BLaER1 (cell line): ENCODE data around the gene SPACA6.
"Not testable (repeated sequence)": the region's sequence is repeated elsewhere in the genome, so short reads cannot be mapped to it uniquely, and the experiment has no call there.

ENCODE experiments used
- H3K27ac ChIP-seq: shearing (Covaris generic); formaldehyde crosslinking; 2 replicates; pipeline ENCODE4 v1.8.1; 2022
- H3K27me3 ChIP-seq: shearing (Covaris generic); formaldehyde crosslinking; 2 replicates; pipeline ENCODE4 v1.8.1; 2022
- H3K36me3 ChIP-seq: shearing (Covaris generic); formaldehyde crosslinking; 2 replicates; pipeline ENCODE4 v1.8.1; 2022
- H3K4me1 ChIP-seq: shearing (Covaris generic); formaldehyde crosslinking; 2 replicates; pipeline ENCODE4 v1.8.1; 2022
- H3K4me2 ChIP-seq: shearing (Covaris generic); formaldehyde crosslinking; 2 replicates; pipeline ENCODE4 v1.8.1; 2022
- H3K4me3 ChIP-seq: shearing (Covaris generic); formaldehyde crosslinking; 2 replicates; pipeline ENCODE4 v1.8.1; 2022
- H3K9ac ChIP-seq: shearing (Covaris generic); formaldehyde crosslinking; 2 replicates; pipeline ENCODE4 v1.8.1; 2022
- H3K9me3 ChIP-seq: shearing (Covaris generic); formaldehyde crosslinking; 2 replicates; pipeline ENCODE4 v1.8.1; 2022
- H4K20me1 ChIP-seq: shearing (Covaris generic); formaldehyde crosslinking; 2 replicates; pipeline ENCODE4 v1.8.1; 2022
- Cebpa-rat ChIP-seq: shearing (Covaris generic); IDR thresholded peaks from 2 replicates; pipeline ENCODE4 v1.8.1; 2022

The SPACA6 gene

DNA sequence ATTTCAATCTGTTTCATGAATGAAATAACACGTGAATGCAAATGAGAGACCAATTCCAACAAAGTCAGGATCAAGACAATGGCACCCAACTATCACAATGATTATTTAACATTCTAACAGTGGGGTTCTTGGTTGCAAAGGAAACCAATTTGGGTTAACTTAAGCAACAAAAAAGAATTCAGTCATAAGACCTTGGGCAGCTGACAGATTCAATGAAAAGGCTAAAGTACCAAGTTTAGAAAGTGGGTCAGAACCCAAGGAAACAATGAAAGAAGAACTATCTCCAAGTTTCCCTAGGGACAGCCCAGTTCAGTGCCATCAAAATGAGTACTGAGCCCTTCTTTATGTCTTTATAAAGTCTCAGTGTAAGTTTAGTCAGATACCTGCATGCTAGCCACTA, 29.0 kb upstream of the SPACA6 start:
- H3K4me2 ChIP-seq: no peak overlapping the region
- H4K20me1 ChIP-seq: no peaks in the 10 kb centered on the region
- no peaks in the 10 kb centered on the region for H3K4me1 ChIP-seq
- no peaks in the 10 kb centered on the region for H3K36me3 ChIP-seq
- H3K27ac ChIP-seq: no peak overlapping the region
- H3K9ac ChIP-seq: no peak overlapping the region
- 0 out of 2 replicates have a peak, but pooled peaks cover 7% of the 10 kb centered on the region for H3K9me3 ChIP-seq
- no peaks in the 10 kb centered on the region for H3K27me3 ChIP-seq
- no peak for TF ChIP-seq Cebpa-rat
- H3K4me3 ChIP-seq: no peak overlapping the region

DNA sequence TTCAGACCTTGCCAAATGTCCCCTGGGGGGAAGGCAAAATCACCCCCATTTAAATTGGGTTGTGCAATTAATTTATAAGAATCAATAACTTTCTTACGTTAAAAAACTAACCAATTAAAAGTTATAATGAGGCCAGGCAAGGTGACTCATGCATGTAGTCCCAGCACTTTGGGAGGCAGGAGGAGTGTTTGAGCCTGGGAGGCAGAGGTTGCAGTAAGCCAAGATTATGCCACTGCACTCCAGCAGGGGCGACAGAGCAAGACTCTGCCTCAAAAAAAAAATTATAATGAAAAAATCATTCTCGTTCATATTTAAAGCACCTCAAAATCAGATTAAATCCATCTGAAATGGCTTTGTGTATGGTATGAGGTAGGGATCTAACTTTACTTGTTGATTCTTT, 28.1 kb upstream of the SPACA6 start:
- Histone ChIP-seq H3K9ac (no peak overlapping the region), H3K4me2 (no peak overlapping the region), H4K20me1 (no peaks in the 10 kb centered on the region), H3K9me3 (0 out of 2 replicates have a peak, but pooled peaks cover 7% of the 10 kb centered on the region), H3K4me3 (no peak overlapping the region), H3K4me1 (no peaks in the 10 kb centered on the region), H3K27me3 (no peaks in the 10 kb centered on the region), H3K27ac (no peak overlapping the region), H3K36me3 (no peaks in the 10 kb centered on the region)
- TF ChIP-seq Cebpa-rat: no peak

DNA sequence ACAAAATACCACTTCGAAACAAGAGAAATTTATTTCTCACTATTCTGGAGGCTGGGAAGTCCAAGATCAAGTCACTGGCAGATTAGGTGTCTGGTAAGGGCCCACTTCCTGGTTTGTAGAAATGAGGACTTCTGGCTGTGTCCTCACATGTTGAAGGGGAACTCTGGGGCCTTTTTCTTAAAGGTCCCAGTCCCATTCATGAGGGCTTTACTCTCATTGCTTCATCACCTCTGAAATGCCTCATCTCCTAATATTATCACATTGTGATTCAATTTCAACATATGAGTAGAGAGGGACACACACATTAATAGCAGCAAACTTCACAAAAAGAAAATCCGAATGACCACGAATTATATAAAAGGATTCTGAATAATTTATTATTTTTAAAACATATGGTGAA, 24.9 kb upstream of the SPACA6 start:
- H3K9ac ChIP-seq: no peak overlapping the region

DNA sequence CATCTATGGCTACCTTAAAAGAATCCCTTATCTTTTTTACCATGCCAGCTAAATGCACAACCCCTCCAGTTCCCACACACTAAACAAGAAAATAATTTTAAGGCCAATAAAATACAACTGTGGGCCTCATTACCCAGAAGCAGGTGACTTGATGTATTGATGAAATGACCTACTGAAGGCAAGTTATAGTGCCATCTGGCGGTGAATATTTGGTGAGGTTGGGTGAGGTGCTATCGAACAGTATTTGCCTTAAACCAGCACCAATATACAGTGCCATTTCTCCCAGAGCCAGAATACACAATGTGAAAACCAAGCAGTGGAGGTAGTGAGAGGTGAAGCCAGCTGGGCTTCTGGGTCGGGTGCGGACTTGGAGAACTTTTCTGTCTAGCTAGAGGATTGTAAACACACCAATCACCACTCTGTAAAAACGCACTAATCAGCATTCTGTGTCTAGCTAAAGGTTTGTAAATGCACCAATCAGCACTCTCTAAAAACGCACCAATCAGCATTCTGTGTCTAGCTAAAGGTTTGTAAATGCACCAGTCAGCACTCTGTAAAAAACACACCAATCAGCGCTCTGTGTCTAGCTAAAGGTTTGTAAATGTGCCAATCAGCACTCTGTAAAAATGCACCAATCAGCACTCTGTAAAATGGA, 17.1 kb upstream of the SPACA6 start:
- H3K9ac ChIP-seq, H3K27me3 ChIP-seq, H3K4me1 ChIP-seq, H4K20me1 ChIP-seq, H3K27ac ChIP-seq, H3K4me3 ChIP-seq, H3K9me3 ChIP-seq, H3K4me2 ChIP-seq, H3K36me3 ChIP-seq: not testable (repeated sequence)

More for the DNA sequence above, 24.9 kb upstream of the SPACA6 start:
- no peak for TF ChIP-seq Cebpa-rat
- Histone ChIP-seq H3K27ac (no peak overlapping the region), H4K20me1 (no peaks in the 10 kb centered on the region), H3K27me3 (no peaks in the 10 kb centered on the region), H3K4me2 (no peak overlapping the region), H3K36me3 (no peaks in the 10 kb centered on the region), H3K4me3 (no peak overlapping the region), H3K4me1 (no peaks in the 10 kb centered on the region), H3K9me3 (0 out of 2 replicates have a peak, but pooled peaks cover 7% of the 10 kb centered on the region)

DNA sequence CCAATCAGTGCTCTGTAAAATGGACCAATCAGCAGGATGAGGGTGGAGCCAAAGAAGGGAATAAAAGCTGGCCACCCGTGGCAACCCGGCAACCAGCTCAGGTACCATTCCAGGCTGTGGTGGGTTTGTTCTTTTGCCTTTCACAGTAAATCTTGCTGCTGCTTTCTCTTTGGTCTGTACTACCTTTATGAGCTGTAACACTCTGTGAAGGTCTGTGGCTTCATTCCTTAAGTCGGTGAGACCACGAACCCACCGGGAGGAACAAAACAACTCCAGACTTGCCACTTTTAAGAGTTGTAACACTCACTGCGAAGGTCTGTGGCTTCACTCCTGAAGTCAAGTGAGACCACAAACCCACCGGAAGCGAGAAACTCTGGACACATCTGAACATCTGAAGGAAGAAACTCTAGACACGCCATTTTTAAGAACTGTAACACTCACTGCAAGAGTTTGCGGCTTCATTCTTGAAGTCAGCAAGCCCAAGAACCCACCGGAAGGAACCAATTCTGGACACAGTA, 16.5 kb upstream of the SPACA6 start:
- no peaks in the 10 kb centered on the region for H3K36me3 ChIP-seq
- H3K4me2 ChIP-seq: no peak overlapping the region
- peaks cover 8% of the 10 kb centered on the region for H3K9me3 ChIP-seq
- peaks cover 10% of the 10 kb centered on the region; the same call in 1 of the 2 replicates for H3K4me1 ChIP-seq
- TF ChIP-seq Cebpa-rat: no peak
- H4K20me1 ChIP-seq: no peaks in the 10 kb centered on the region
- no peak overlapping the region for H3K4me3 ChIP-seq
- no peak overlapping the region for H3K9ac ChIP-seq
- H3K27ac ChIP-seq: no peak overlapping the region
- H3K27me3 ChIP-seq: no peaks in the 10 kb centered on the region

DNA sequence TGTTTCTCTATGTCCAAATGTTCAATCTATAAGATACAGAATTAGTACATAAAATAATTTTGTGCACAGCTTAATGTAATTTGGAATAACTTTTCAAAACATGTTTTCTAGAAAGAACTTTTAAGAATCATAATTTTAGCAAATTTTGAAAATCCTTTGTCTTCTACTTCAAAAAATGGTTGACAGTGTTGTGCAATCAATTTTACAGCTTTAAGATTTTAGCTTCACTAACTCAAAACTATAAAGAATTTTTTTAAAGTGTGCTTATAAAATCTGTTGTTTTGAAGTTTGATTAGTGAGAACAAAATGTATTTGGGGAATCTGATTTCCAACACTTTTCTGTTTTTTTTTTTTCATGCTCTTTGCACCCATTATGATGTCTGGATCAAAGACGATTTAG, 12.7 kb upstream of the SPACA6 start:
- no peak overlapping the region for H3K27ac ChIP-seq
- H4K20me1 ChIP-seq: no peaks in the 10 kb centered on the region
- H3K9me3 ChIP-seq: peaks cover 8% of the 10 kb centered on the region
- H3K4me2 ChIP-seq: no peak overlapping the region
- H3K9ac ChIP-seq: no peak overlapping the region
- H3K27me3 ChIP-seq: no peaks in the 10 kb centered on the region
- H3K36me3 ChIP-seq: no peaks in the 10 kb centered on the region
- TF ChIP-seq Cebpa-rat: no peak
- peaks cover 10% of the 10 kb centered on the region; the same call in 1 of the 2 replicates for H3K4me1 ChIP-seq
- H3K4me3 ChIP-seq: no peak overlapping the region

DNA sequence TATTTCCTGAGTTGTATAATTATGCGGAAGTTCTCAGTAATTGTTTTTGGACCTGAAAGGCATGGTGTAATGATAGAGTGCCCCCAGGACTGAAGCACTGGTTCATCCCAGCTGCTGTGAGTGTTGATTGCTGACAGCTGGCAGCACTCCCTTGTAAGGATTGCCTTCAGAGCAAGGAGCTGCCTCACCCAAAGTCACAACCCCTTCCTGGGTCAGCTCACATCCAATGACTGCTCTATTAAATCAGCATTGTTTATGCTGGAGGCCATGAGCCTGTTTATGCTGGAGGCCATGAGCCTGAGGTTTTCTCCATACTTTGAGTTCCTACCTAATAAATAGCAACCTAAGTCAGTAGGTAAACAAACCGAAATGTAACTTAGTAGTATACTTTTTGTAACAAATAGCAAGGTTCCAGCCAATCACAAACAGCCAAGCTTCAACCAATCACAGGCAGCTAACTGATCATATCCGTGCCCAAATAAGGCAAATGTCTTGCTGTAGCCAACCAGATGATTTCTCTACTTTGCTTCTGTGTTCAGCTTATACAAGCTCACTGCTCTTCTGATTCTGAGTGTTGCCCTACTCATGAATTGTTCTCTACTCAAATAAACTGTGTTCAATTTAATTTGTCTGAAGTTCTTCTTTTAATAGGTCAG, 11.7 kb upstream of the SPACA6 start:
- peak overlapping the region; percentile 24 for H3K4me2 ChIP-seq
- no peak overlapping the region for H3K4me3 ChIP-seq
- peaks cover 10% of the 10 kb centered on the region; the same call in 1 of the 2 replicates for H3K4me1 ChIP-seq
- H3K27ac ChIP-seq: no peak overlapping the region
- no peaks in the 10 kb centered on the region for H3K27me3 ChIP-seq
- H4K20me1 ChIP-seq: no peaks in the 10 kb centered on the region
- no peaks in the 10 kb centered on the region for H3K36me3 ChIP-seq
- H3K9me3 ChIP-seq: peaks cover 1% of the 10 kb centered on the region
- no peak overlapping the region for H3K9ac ChIP-seq
- no peak for TF ChIP-seq Cebpa-rat

DNA sequence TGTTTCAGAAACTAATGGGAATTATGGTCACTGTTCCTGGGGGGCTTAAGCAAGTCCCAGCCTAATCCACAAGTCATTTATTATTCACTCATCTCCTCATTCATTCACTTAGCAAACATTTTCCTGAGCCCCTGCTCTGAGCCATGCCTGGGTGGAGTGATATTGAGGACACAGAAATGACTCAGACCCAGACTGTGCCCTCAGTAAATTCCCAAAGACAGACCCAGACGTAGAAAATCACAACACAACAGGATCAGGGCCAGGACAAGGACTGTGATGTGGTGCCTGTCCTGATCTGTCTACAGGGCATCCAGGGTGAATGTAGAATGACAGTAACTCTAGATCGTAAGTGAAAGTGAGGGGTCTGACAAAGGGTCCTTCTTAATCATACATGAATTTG, 7.0 kb upstream of the SPACA6 start:
- Histone ChIP-seq H3K9ac (no peak overlapping the region), H3K9me3 (no peaks in the 10 kb centered on the region), H3K27me3 (no peaks in the 10 kb centered on the region), H3K4me1 (peaks cover 20% of the 10 kb centered on the region), H3K4me2 (no peak overlapping the region), H3K4me3 (no peak overlapping the region), H3K27ac (no peak overlapping the region), H3K36me3 (no peaks in the 10 kb centered on the region), H4K20me1 (no peaks in the 10 kb centered on the region)
- TF ChIP-seq Cebpa-rat: no peak

DNA sequence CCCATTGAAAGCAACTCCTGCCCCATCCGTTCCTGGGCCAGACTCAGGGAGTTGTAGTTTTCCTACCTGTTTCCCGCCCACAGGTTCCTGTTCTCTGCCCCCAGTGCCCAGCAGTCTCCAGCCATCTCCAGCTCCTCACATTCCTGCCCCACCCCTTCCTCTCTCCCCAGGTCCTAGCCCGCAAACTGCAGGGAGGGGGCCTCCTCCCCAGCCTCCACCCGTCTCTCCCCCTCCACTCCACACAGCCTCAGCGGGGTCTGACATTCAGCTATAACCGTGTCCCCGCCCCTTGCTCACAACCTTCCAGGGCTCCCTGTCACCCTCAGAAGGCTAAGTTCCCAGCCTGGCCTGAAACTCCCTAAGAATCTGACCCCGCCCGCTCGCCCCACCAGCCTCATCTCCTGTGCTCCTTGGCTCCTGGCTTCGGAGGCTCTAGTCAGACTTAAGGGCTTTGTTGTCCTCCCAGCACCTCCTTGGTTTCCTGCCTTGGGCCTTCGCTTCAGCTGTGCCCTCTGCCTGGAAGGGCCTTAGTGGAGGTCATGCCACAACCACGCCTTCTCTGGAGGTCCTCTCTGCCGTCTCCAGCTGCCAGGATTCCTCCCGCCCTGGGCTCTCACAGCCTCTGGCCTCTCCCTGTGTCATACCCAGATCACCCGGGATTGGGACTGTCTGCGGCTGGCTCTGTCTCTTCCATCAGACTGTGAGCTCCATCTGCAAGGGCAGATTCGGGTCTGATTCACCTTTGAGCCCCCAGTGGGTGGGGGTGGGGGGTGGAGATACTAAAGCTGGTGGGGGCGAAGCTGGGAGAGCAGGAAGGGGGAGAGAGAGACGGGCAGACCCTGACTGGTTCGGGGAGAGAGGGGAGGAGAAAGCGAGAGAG, 5.1 kb upstream of the SPACA6 start:
- no peak for TF ChIP-seq Cebpa-rat
- peaks cover 14% of the 10 kb centered on the region for H4K20me1 ChIP-seq
- peak overlapping the region; percentile 96 for H3K4me2 ChIP-seq
- H3K27ac ChIP-seq: peak overlapping the region; percentile 73
- H3K27me3 ChIP-seq: no peaks in the 10 kb centered on the region
- H3K9me3 ChIP-seq: no peaks in the 10 kb centered on the region
- peak overlapping the region; percentile 83 for H3K9ac ChIP-seq
- H3K4me1 ChIP-seq: peaks cover 34% of the 10 kb centered on the region
- peak overlapping the region; percentile 79 for H3K4me3 ChIP-seq
- peaks cover 10% of the 10 kb centered on the region for H3K36me3 ChIP-seq
